CD4-positive, alpha-beta T cell (primary cell): ENCODE data around the gene OR5AU1. TPM values are rescaled to one million over a fixed set of nuclear protein-coding genes. Genes with fewer than 3 reads are reported as not detected.

ENCODE experiments used
- ATAC-seq: fragments of 200-7000 bp; cut with Tn5 transposase; one replicate; pipeline ENCODE4 v1.10.0; 2022; ENCODE audit warnings: mild to moderate bottlenecking; ENCODE audit not compliant: poor library complexity
- CTCF ChIA-PET: fragments of 350-600 bp; sonication (Branson Sonifier 250); formaldehyde crosslinking; loops from one replicate; lab custom pipeline; 2021; ENCODE audit warnings: antibody characterized with exemption, inconsistent platforms; lab: Charles Lee
- POLR2A ChIA-PET: fragments of 350-600 bp; sonication (Branson Sonifier 250); formaldehyde crosslinking; loops from one replicate; lab custom pipeline; 2021; ENCODE audit warnings: antibody characterized with exemption, inconsistent platforms; lab: Charles Lee
- DNase-seq, 14 experiments: peaks; one replicate each; pipeline ENCODE4 v3.0.0-alpha.2; 2013 to 2020; ENCODE audit warnings: mixed read lengths in 2 of 14
- H3K27ac ChIP-seq, 2 donors: one replicate each; pipeline versions ENCODE4 v1.5.1 to v1.7.0; 2013; ENCODE audit warnings: low read length in 2 of 2, low read depth in 1 of 2, mild to moderate bottlenecking in 1 of 2
- H3K27me3 ChIP-seq, 2 experiments: 1 replicate in 1 of 2; 2 replicates in 1 of 2; pipeline versions ENCODE4 v1.6.1 to v1.7.0; 2013; ENCODE audit warnings: low read length in 2 of 2, control low read depth in 1 of 2, mild to moderate bottlenecking in 1 of 2, moderate library complexity in 1 of 2; ENCODE audit not compliant: insufficient read depth in 2 of 2, control insufficient read depth in 1 of 2
- H3K36me3 ChIP-seq: one replicate; pipeline ENCODE4 v1.6.1; 2013; ENCODE audit warnings: low read length, control low read depth; ENCODE audit not compliant: insufficient read depth
- H3K4me1 ChIP-seq: one replicate; pipeline ENCODE4 v1.6.1; 2013; ENCODE audit warnings: low read length, control low read depth; ENCODE audit not compliant: insufficient read depth
- H3K4me3 ChIP-seq: one replicate; pipeline ENCODE4 v1.5.1; 2013; ENCODE audit warnings: mild to moderate bottlenecking, low read length, moderate library complexity
- H3K9me3 ChIP-seq, 2 experiments: 1 replicate in 1 of 2; 2 replicates in 1 of 2; pipeline versions ENCODE4 v1.6.1 to v1.7.0; 2013; ENCODE audit warnings: low read length in 2 of 2, mild to moderate bottlenecking in 2 of 2, control low read depth in 1 of 2, moderate library complexity in 1 of 2; ENCODE audit not compliant: control insufficient read depth in 1 of 2, insufficient read depth in 1 of 2
- H3K27ac Mint-ChIP-seq: one replicate; pipeline ENCODE4 v1.8.0; 2020; ENCODE audit warnings: mixed read lengths
- H3K27me3 Mint-ChIP-seq: one replicate; pipeline ENCODE4 v1.8.0; 2021; ENCODE audit warnings: mixed read lengths
- H3K36me3 Mint-ChIP-seq: one replicate; pipeline ENCODE4 v1.8.0; 2021; ENCODE audit warnings: low read depth, mixed read lengths
- H3K4me1 Mint-ChIP-seq: one replicate; pipeline ENCODE4 v1.8.0; 2021; ENCODE audit warnings: low read depth, mixed read lengths
- H3K4me3 Mint-ChIP-seq: one replicate; pipeline ENCODE4 v1.8.0; 2020; ENCODE audit warnings: mild to moderate bottlenecking, mixed read lengths
- H3K9me3 Mint-ChIP-seq: one replicate; pipeline ENCODE4 v1.8.0; 2020; ENCODE audit warnings: mixed read lengths
- CTCF ChIP-seq: fragments of 200-600 bp; IDR thresholded peaks from one replicate; pipeline ENCODE4 v1.8.0; 2022; ENCODE audit warnings: antibody characterized with exemption, mild to moderate bottlenecking
- intact Hi-C, 2 experiments: fragments of 100-400 bp; cut with DNase I in 1 of 2; cut with micrococcal nuclease in 1 of 2; formaldehyde crosslinking; loops; one replicate each; pipeline versions ENCODE4 v1.15.1 to v1.9.0; 2023 to 2025; cut with DNase I, micrococcal nuclease
- total RNA-seq, 174 experiments: library from RNA in 2 of 174; stranded (reverse) in 2 of 174; gene quantifications; one replicate each; pipeline ENCODE4 v1.2.3 and lab custom pipeline; 2021 to 2026

OR5AU1 gene
- total RNA-seq, 2 experiments from 2014 or later = not detected

- Histone ChIP-seq H3K27me3 (no peaks in the 10 kb centered on the region), H3K4me1 (peaks cover 18% of the 10 kb centered on the region), H3K36me3 (no peaks in the 10 kb centered on the region), H3K27ac (no peak overlapping the region), H3K9me3 (no peaks in the 10 kb centered on the region), H3K4me3 (no peak overlapping the region)
- H3K36me3 Mint-ChIP-seq = no peaks in the 10 kb centered on the region
- H3K4me3 Mint-ChIP-seq = no peak overlapping the region
- ATAC-seq = no peak
- intact Hi-C loops = loop anchor here (10.0 kb wide), 2 partner anchors 251 to 411 kb away; no protein-coding TSS in a partner anchor
- no peaks in the 10 kb centered on the region for H3K9me3 Mint-ChIP-seq
- TF ChIP-seq CTCF = no peak
- H3K27me3 Mint-ChIP-seq = no peaks in the 10 kb centered on the region
- ChIA-PET POLR2A (interaction anchor here (3.4 kb wide), 1 partner anchor 39 kb away, joined by 37 read pairs; no protein-coding TSS in a partner anchor), CTCF (interaction anchor here (0.8 to 6.8 kb wide), 7 partner anchors 11 to 91 kb away, joined by 3 to 116 read pairs (median 10); no protein-coding TSS in a partner anchor)
- peak in 1 of 14 experiments; percentile 32 for DNase-seq
- peak overlapping the region; percentile 7 for H3K27ac Mint-ChIP-seq
- H3K4me1 Mint-ChIP-seq = peaks cover 28% of the 10 kb centered on the region
These were observed 49.7 kb downstream of the OR5AU1 start for GRCh38 chr14:21106176-21106497.

- Histone ChIP-seq H3K36me3 (no peaks in the 10 kb centered on the region), H3K9me3 (no peaks in the 10 kb centered on the region), H3K27ac (peak overlapping the region in 1 of 2 donors; percentile 97), H3K4me1 (peaks cover 18% of the 10 kb centered on the region), H3K27me3 (no peaks in the 10 kb centered on the region), H3K4me3 (no peak overlapping the region)
- H3K36me3 Mint-ChIP-seq = no peaks in the 10 kb centered on the region
- intact Hi-C loops = loop anchor here (10.0 kb wide), 2 partner anchors 250 to 410 kb away; no protein-coding TSS in a partner anchor
- DNase-seq (peak in 1 of 14 experiments; percentile 14), ATAC-seq (no peak)
- H3K4me3 Mint-ChIP-seq = peak overlapping the region; percentile 86
- peaks cover 28% of the 10 kb centered on the region for H3K4me1 Mint-ChIP-seq
- POLR2A ChIA-PET = interaction anchor here (1.2 to 3.4 kb wide), 8 partner anchors 11 to 134 kb away, joined by 3 to 52 read pairs (median 18); partner anchors contain the start of gene ARHGEF40
- H3K27ac Mint-ChIP-seq = peak overlapping the region; percentile 85
- no peaks in the 10 kb centered on the region for H3K9me3 Mint-ChIP-seq
- CTCF ChIA-PET = interaction anchor here (0.7 to 6.8 kb wide), 23 partner anchors 10 to 413 kb away, joined by 3 to 116 read pairs (median 6); partner anchors contain the start of genes ARHGEF40 and NDRG2
- no peaks in the 10 kb centered on the region for H3K27me3 Mint-ChIP-seq
- no peak for TF ChIP-seq CTCF
These were observed 50.8 kb downstream of the OR5AU1 start for GRCh38 chr14:21105095-21105494.

Other genes with a start within 250 kb of the OR5AU1 start
- under 1 TPM; 0.34 to 0.36 TPM for gene RNASE2, start 200.6 kb downstream of the OR5AU1 start, total RNA-seq
- 10 to 100 TPM; 92.0 to 94.8 TPM for gene METTL17, start 166.1 kb downstream of the OR5AU1 start, total RNA-seq
- gene SLC39A2, start 156.8 kb downstream of the OR5AU1 start, total RNA-seq = not detected
- 10 to 100 TPM; 26.7 to 28.6 TPM for gene NDRG2, start 131.0 kb downstream of the OR5AU1 start, total RNA-seq
- gene TPPP2, start 125.8 kb downstream of the OR5AU1 start, total RNA-seq = not detected
- not detected for gene RNASE13, start 121.3 kb downstream of the OR5AU1 start, total RNA-seq
- not detected for gene RNASE7, start 113.7 kb downstream of the OR5AU1 start, total RNA-seq
- not detected for gene RNASE8, start 98.2 kb downstream of the OR5AU1 start, total RNA-seq
- gene ARHGEF40, start 85.8 kb downstream of the OR5AU1 start, total RNA-seq = 1 to 10 TPM; 1.2 to 1.3 TPM
- gene ZNF219, start 57.4 kb downstream of the OR5AU1 start, total RNA-seq = 10 to 100 TPM; 15.2 to 15.5 TPM
- not detected for gene TMEM253, start 55.0 kb downstream of the OR5AU1 start, total RNA-seq
- 100 to 1,000 TPM; 507 to 528 TPM for gene HNRNPC, start 113.4 kb upstream of the OR5AU1 start, total RNA-seq
- gene RPGRIP1, start 124.0 kb upstream of the OR5AU1 start, total RNA-seq = not detected
- gene SUPT16H, start 228.0 kb upstream of the OR5AU1 start, total RNA-seq = 10 to 100 TPM; 47.8 to 50.8 TPM